Spinal cord (tissue), 10 donors: ENCODE results near the gene ARL6IP5. TPM values are rescaled to one million over a fixed set of nuclear protein-coding genes. Genes with fewer than 3 reads are reported as not detected.

Experiments
- DNase-seq, 6 donors: peaks; one replicate each; pipeline versions ENCODE4 v3.0.0 to v3.0.0-alpha.2; 2013 to 2015; ENCODE audit warnings: low spot score in 6 of 6, low read depth in 4 of 6
- H3K27ac ChIP-seq: one replicate; pipeline ENCODE4 v1.5.1; 2013; ENCODE audit warnings: low read depth, low read length, control low read depth
- H3K27me3 ChIP-seq: one replicate; pipeline ENCODE4 v1.6.1; 2013; ENCODE audit warnings: low read length; ENCODE audit not compliant: control insufficient read depth, insufficient read depth
- H3K36me3 ChIP-seq: one replicate; pipeline ENCODE4 v1.6.1; 2013; ENCODE audit warnings: low read length; ENCODE audit not compliant: control insufficient read depth, insufficient read depth
- H3K4me1 ChIP-seq: one replicate; pipeline ENCODE4 v1.6.1; 2013; ENCODE audit warnings: low read length; ENCODE audit not compliant: control insufficient read depth, insufficient read depth
- H3K4me3 ChIP-seq: one replicate; pipeline ENCODE4 v1.5.1; 2013; ENCODE audit warnings: low read depth, low read length, control low read depth
- H3K9me3 ChIP-seq: one replicate; pipeline ENCODE4 v1.6.1; 2013; ENCODE audit warnings: low read length; ENCODE audit not compliant: control insufficient read depth, insufficient read depth
- WGBS: methylation state at CpG from one replicate; pipeline ENCODE4 v1.1.5; 2013; ENCODE audit warnings: missing lambda C conversion rate; ENCODE audit not compliant: insufficient coverage; 5-methylcytosine and 5-hydroxymethylcytosine counted together
- polyA plus RNA-seq, 2 donors: library from polyadenylated mRNA; unstranded; fragments of 120-200 nt; gene quantifications; one replicate each; pipeline ENCODE4 v1.2.1, GENCODE V29; 2013; ENCODE audit not compliant: insufficient read length in 2 of 2
- total RNA-seq, 2 donors: library from RNA; depleted of rRNA in 1 of 2; stranded (reverse); fragments of 120-200 nt in 1 of 2; fragments of >200 nt in 1 of 2; gene quantifications; one replicate each; pipeline versions ENCODE4 v1.2.3 to v1.2.4, GENCODE V29; 2013 to 2014
- donor health status: healthy.

ARL6IP5 gene
- total and polyA plus RNA-seq, 4 donors = 101 to 160 (median 126) TPM

DNA sequence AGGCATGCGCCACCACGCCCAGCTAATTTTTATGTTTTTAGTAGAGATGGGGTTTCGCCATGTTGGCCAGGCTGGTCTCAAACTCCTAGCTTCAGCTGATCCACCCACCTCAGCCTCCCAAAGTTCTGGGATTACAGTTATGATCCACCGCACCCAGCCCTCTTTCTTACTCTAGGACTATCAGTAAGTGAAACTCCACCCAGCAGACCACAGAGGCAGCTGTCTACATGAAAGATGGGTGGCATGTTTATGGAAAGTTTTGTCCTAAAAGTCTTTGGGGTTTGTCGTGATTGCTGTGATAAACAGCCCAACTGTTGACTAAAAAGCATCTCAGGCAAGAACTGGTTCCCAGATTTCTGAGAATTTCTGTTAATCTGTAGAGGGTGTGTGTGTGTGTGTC, 10.9 kb downstream of the ARL6IP5 start:
- DNase-seq = no peak
- Histone ChIP-seq H3K27ac (no peak overlapping the region), H3K27me3 (no peaks in the 10 kb centered on the region), H3K36me3 (peaks cover 12% of the 10 kb centered on the region), H3K4me1 (peaks cover 18% of the 10 kb centered on the region), H3K9me3 (no peaks in the 10 kb centered on the region), H3K4me3 (no peak overlapping the region)
- WGBS = 40% methylated on average over 1 of the region's 5 CpGs

- Histone ChIP-seq H3K27me3 (no peaks in the 10 kb centered on the region), H3K4me3 (no peak overlapping the region), H3K27ac (no peak overlapping the region), H3K4me1 (peaks cover 12% of the 10 kb centered on the region), H3K9me3 (no peaks in the 10 kb centered on the region), H3K36me3 (peaks cover 8% of the 10 kb centered on the region)
- DNase-seq = no peak
- WGBS = no CpG with 5 or more reads among the region's 5 CpGs
Measured at GRCh38 chr3:69096299-69096698, 11.6 kb downstream of the ARL6IP5 start.

- no peak overlapping the region for H3K4me3 ChIP-seq
- H3K4me1 ChIP-seq = peaks cover 6% of the 10 kb centered on the region
- H3K36me3 ChIP-seq = peaks cover 14% of the 10 kb centered on the region
- H3K27ac ChIP-seq = no peak overlapping the region
- WGBS = 100% methylated on average over 1 of the region's 9 CpGs
- no peaks in the 10 kb centered on the region for H3K9me3 ChIP-seq
- no peaks in the 10 kb centered on the region for H3K27me3 ChIP-seq
- DNase-seq = no peak
Measured at GRCh38 chr3:69097407-69098086, 12.8 kb downstream of the ARL6IP5 start.

DNA sequence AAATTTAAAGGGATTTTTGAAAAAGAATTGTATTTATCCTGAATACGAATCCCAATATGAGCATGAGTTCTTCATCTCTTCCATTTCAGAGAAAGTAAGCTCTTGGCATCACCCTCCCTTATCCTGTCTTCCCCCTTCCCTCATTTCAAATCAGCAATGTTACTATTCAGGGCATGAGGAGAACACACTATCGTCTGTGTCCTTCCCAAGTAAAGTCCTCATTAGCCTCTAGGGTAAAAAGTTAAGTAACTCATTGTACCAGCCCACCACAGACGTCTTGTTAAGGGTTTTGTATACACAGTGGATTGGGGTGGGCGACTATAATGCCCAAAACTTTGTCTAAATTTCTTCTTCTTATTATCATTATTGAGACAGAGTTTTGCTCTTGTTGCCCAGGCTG, 14.8 kb downstream of the ARL6IP5 start:
- WGBS = 80% methylated on average over 1 of the region's 4 CpGs
- no peak for DNase-seq
- no peaks in the 10 kb centered on the region for H3K27me3 ChIP-seq

DNA sequence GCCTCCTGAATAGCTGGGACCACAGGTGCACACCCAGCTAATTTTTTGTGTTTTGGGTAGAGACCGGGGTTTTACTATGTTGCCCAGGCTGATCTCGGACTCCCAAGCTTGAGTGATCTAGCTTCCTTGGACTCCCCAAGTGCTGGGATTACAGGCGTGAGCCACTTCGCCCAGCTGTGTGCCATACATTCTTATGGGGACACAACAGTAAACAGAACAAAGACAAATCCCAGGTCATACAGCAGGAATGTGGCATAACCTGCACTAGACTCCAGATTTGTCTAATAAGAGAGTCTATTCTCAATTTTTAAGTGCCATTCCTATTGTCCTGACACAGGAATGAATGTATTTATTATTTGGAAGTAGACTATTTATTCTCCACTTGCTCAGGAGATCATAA, 17.6 kb downstream of the ARL6IP5 start:
- H3K9me3 ChIP-seq = no peaks in the 10 kb centered on the region
- no peaks in the 10 kb centered on the region for H3K27me3 ChIP-seq
- WGBS = 100% methylated on average over 4 of the region's 4 CpGs
- H3K4me1 ChIP-seq = no peaks in the 10 kb centered on the region
- H3K27ac ChIP-seq = no peak overlapping the region
- H3K36me3 ChIP-seq = peaks cover 6% of the 10 kb centered on the region
- DNase-seq = no peak
- no peak overlapping the region for H3K4me3 ChIP-seq

More for the DNA sequence above, 14.8 kb downstream of the ARL6IP5 start:
- Histone ChIP-seq H3K36me3 (peaks cover 9% of the 10 kb centered on the region), H3K4me1 (no peaks in the 10 kb centered on the region), H3K4me3 (no peak overlapping the region), H3K9me3 (no peaks in the 10 kb centered on the region), H3K27ac (no peak overlapping the region)

DNA sequence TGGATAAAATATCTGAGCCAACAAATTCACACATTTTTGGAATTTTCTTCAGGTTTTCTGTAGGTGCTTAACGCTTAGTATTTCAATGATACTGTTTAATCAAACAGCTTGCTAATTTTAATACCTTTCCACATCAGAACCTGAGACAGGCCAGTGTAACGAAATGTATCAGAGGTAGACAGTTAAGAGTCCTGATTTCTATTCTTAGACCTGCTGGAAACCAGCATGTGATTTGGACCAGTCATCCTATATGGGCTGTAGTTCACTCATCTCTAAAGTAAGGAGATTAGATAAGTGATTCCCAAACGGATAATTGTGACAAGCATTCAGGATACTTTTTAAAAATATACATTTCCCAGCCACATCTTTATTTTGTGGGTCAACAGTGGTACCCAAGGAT, 18.4 kb downstream of the ARL6IP5 start:
- Histone ChIP-seq H3K4me3 (no peak overlapping the region), H3K36me3 (peaks cover 6% of the 10 kb centered on the region), H3K27me3 (no peaks in the 10 kb centered on the region), H3K27ac (no peak overlapping the region), H3K9me3 (no peaks in the 10 kb centered on the region), H3K4me1 (no peaks in the 10 kb centered on the region)
- no peak for DNase-seq
- WGBS = 100% methylated on average over 1 of the region's 3 CpGs

GRCh38 chr3:69104586-69104985, 19.8 kb downstream of the ARL6IP5 start:
- WGBS = 86% methylated on average over 2 of the region's 8 CpGs
- H3K4me1 ChIP-seq = no peaks in the 10 kb centered on the region
- H3K27ac ChIP-seq = no peak overlapping the region
- DNase-seq = no peak
- peaks cover 6% of the 10 kb centered on the region for H3K36me3 ChIP-seq
- H3K4me3 ChIP-seq = no peak overlapping the region
- H3K27me3 ChIP-seq = no peaks in the 10 kb centered on the region
- no peaks in the 10 kb centered on the region for H3K9me3 ChIP-seq

GRCh38 chr3:69105320-69105719, 20.6 kb downstream of the ARL6IP5 start:
- Histone ChIP-seq H3K27ac (no peak overlapping the region), H3K27me3 (no peaks in the 10 kb centered on the region), H3K4me3 (no peak overlapping the region), H3K4me1 (no peaks in the 10 kb centered on the region), H3K9me3 (no peaks in the 10 kb centered on the region), H3K36me3 (peaks cover 6% of the 10 kb centered on the region)
- no peak for DNase-seq
- WGBS = no CpG with 5 or more reads among the region's 3 CpGs

DNA sequence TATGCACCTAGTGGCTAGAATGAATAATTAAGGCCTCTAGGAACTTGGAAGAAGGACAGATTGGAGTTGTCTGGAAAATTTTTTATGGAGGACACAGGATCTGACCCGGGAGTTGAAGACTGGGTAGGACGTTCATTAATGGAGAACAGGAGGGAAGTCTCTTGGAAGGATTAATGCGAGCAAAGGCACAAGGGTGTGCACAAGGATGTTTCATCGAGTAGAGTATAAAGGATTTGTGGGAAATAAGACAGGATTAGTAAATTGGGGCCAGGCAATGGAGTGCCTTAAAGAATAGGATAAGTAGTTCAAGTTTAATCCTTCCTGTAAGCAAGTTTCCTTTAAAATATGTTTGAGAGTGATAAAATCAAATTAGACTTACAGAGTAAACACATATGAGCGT, 23.1 kb downstream of the ARL6IP5 start:
- 70% methylated on average over 4 of the region's 5 CpGs for WGBS
- DNase-seq = no peak
- no peak overlapping the region for H3K4me3 ChIP-seq
- no peak overlapping the region for H3K27ac ChIP-seq
- no peaks in the 10 kb centered on the region for H3K9me3 ChIP-seq
- no peaks in the 10 kb centered on the region for H3K36me3 ChIP-seq
- no peaks in the 10 kb centered on the region for H3K27me3 ChIP-seq
- no peaks in the 10 kb centered on the region for H3K4me1 ChIP-seq

DNA sequence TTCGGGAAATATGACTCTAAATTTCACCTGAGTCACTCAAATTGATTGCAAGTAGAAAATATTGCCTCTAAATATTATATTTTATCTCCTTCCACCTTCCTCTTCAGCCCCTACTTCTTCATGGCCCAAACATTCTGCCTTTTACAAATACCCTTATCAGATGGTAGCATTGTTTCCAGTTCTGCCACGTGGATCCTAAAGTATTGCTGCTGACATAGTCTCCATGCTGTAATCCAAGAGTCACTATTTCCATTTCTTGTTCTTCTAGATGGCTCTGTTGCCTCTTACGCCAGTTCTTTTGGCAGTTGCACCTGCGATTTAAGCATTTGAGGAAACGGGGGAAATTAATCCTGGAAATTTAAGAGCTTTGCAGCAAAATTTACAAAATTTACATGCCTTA, 24.1 kb downstream of the ARL6IP5 start:
- Histone ChIP-seq H3K36me3 (no peaks in the 10 kb centered on the region), H3K27me3 (no peaks in the 10 kb centered on the region), H3K4me1 (no peaks in the 10 kb centered on the region), H3K9me3 (no peaks in the 10 kb centered on the region), H3K27ac (no peak overlapping the region), H3K4me3 (no peak overlapping the region)
- WGBS = 78% methylated on average over 1 of the region's 5 CpGs
- DNase-seq = no peak
